HG03097 (cell line): ENCODE results near the gene PACRGL.
"Not testable (repeated sequence)": the region's sequence is repeated elsewhere in the genome, so short reads cannot be mapped to it uniquely, and the experiment has no call there.

Experiments used
- ATAC-seq: cut with Tn5 transposase; IDR thresholded peaks from one replicate; pipeline ENCODE4 v1.9.1; 2021; ENCODE audit not compliant: unreplicated experiment, low FRiP score

Gene PACRGL

DNA sequence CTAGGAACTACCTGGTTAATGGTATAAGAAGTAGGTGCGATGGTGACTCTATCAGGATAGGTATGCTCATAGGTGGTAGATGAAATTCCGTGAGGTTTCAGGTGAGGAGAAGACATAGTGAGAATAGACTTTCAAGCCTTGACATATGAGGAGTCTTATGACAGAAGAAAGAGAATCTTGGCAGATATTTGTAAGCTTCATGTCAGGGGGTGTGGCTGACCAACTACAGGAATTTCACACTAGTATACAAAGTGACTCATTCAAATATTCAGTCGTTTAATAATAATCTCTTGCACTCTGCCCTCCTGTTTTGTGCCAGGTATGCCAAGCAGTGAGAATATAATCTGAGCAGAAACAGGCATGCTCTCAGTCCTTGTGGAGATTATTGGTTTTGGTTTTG lies 22.8 kb downstream of the PACRGL start:
- no peak for ATAC-seq

DNA sequence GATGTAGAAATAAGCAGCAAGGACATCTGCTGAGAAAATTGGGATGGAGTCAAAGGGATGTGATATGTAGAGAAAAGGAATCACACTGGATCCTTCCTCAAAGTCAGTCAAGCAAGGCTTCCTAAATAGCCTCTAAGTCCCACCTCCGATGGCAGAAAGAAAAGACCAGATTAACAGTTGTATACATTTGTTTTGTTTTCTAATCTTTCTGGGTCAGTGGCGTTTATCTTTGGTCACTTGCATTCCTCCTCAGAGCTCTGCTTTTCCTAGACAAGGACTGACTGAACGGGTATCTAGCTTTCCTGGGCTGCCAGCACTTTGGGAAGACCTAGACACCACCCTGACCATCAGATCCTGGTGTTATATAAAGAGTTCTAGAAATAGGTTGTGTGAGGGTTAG lies 23.2 kb downstream of the PACRGL start:
- ATAC-seq, result no peak

DNA sequence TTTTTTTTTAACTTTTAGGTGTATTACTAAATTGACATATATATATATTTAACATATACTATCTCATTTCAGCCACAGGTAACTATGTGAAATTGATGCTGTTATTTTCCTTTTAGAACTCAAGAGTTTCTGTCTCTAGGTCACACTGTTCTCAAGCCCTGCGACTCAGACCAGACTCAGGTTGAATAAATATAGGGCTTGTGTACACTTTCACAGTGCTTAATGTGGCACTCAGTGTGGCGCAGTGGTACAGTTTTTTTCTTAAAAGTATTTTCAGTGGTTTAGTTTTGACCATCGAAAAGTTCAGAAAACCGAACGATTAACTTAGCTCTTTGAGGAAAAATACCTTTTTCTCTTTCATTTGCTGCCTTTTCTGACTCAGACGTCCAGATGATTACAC lies 24.7 kb downstream of the PACRGL start:
- ATAC-seq, result no peak

DNA sequence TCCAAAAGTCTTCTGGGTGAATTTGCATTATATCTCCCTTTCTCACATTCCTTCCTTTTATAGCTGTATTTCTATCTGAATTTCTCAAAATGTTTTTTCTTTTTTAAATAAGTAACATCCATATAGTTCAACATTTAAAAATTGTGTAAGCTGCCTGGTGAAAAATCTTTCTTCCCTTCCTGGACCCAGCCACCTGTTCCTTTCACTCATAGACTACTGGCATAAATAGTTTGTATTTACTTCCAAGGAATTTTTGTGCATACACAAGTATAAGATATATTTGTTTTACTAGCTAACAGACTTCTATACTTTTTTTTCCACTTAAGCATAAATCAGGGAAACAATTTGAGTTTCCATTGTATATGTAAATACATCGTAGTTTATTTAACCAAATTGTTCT lies 35.7 kb downstream of the PACRGL start:
- no peak for ATAC-seq

DNA sequence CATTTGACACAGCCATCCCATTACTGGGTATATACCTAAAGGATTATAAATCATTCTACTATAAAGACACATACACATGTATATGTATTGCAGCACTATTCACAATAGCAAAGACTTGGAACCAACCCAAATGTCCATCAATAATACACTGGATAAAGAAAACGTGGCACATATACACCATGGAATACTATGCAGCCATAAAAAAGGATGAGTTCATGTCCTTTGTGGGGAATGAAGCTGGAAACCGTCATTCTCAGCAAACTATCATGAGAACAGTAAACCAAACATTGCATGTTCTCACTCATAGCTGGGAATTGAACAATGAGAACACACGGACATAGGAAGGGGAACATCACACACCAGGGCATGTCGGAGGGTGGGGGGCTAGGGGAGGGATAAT lies 45.7 kb downstream of the PACRGL start:
- ATAC-seq, result not testable (repeated sequence)

DNA sequence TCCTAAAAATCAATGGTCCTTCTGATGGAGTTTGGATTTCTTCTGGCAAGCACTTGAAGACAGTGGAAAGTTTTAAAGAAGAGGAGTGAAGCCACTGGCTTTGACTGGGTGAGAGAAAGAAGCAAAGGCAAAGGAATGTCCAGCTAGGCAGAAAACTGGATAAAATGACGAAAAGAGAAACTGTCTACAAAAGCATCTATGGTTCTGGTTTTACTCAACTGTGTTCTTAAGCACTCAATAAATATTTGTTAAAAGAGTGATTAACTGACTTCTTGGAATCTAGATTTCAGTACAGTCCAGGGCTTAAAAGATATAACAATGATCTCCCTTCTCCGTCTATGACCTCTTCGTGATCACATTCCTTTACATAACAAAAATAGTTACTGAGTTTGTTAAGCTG lies 52.4 kb downstream of the PACRGL start:
- ATAC-seq, result no peak

DNA sequence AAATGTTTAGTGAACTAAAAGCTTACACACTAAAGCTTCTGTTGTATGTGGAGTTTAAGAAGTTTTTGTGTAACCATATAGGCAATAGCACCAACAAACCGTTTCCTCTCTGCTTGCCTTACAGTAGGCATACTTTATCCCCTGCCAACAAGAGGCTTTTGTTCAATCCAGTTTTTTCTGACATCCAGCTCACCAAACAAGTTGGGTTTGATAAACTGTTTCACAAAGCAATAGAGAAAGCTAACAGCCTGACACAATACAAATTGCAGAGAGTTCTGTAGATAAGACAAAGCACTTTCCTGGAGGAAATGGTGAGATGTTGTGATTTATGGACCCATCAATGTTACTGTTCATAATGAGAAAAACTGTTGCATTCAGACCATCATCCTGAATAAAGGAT lies 53.8 kb downstream of the PACRGL start:
- ATAC-seq, result no peak

DNA sequence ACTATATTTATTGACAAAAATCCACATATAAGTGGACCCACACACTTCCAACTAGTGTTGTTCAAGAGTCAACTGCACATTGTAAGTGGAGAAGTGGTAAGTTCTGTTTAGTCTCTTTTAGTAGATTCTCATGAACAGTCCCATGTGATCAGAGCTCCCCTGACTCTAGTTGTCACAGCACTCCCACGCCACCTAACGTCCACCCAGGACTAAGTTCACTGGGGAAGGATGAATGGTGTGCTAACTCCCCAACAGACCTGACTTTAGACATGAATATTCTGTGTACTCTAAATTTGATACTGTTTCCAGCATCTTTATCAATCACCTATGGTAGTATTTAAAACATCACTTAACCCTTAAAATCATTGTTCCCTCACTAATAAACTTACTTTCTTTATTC lies 59.8 kb downstream of the PACRGL start:
- no peak for ATAC-seq

DNA sequence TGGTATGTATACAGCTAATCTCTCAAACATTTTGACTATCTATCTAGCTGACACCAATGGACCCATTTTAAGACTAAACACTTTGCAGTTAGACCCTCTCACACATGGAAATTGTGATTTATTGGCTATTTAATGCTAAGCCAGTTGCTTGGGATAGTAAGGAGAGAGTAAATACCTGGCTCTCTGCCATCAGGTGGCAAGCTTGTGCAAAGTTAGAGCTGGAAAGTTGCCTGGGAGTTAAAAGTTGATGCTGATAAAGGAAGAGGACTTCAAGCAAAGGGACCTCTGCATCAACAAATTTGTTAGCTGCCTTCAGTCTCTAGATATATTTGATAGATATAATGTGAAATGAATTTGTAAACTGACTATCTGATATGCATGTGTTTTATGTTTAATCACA lies 61.1 kb downstream of the PACRGL start:
- no peak for ATAC-seq

DNA sequence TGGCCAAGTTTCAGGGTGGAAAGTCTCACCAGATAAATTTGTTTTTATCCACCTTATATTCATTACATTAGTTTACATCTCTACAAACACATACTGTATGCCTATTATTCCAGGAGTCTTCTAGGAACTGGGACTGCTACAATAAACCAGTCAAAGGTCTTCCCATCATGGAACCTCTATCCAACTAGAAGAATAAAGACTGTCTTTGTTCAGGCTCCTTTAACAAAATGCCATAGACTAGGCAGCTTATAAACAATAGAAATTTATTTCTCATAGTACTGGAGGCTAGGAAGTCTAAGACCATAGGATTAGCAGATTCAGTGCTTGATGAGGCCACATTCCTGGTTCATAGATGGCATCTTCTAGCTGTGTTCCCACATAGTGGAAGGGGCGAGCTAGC lies 61.6 kb downstream of the PACRGL start:
- no peak for ATAC-seq

DNA sequence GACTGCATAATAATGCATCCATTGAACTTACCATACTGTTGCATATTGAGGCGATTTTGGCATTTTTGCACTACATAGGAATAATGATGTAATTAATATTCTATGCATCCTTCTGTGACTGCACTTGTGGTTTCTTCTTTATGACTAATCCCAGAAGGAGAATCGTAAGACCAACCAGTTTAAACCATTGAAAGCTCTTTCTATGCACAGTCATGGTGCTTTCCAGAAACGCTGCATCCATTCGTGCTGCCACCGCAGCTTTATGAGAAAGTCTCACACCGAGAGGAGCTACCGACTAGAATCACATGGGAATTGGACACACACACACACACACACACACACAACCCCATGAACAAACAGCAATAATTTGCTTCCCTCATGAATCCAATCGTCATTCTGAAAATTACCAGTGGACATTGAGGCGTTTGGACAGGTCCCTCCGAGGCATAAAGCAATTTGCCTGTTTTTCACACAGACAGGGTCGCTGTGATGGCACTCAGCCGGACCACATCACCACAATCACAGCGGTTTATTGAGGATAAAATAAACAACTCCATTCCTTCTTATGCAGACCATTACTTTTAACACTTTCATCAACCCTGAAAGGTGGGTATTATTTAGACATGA lies 64.2 kb downstream of the PACRGL start:
- ATAC-seq, result no peak

DNA sequence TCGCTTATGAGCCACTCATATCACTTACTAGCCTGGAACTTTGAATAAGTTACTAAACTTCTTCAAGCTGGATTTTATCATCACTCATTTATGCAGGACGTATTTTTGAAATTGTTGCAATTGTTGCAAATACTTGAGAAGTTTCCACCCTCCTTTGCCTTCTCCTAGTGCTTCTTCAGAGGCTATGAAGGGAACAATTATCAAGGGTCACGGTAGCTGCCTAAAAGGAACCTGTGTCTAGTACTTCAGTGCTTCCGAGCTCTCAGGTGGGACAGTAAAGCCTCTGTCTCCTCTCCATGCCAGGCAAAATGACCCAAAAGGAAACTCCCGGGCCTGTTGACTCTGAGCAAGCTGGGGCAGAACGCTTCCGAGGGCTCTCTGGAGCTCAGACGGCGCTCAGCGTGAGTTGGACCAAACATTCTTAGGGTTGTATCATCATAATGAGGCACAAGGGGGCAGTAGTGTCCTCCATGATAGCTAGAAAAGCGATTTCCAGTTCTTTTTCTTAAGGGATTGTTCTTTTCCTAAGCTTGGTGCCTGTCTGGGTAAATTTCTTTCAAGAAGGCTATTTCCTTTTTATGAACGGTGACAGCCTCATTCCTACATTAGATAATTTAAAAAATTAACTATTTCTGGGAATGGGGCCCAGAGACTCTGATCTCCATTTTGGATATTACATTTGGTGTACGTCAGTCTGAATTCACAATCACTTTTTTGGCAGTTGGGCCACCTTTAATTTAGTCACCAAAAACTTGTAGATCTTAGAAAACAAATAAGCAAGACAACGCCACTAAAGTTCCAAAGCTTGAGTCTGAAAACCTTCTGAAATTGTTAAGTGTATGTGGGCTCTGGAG lies 73.1 kb downstream of the PACRGL start:
- peak; percentile 71 for ATAC-seq

DNA sequence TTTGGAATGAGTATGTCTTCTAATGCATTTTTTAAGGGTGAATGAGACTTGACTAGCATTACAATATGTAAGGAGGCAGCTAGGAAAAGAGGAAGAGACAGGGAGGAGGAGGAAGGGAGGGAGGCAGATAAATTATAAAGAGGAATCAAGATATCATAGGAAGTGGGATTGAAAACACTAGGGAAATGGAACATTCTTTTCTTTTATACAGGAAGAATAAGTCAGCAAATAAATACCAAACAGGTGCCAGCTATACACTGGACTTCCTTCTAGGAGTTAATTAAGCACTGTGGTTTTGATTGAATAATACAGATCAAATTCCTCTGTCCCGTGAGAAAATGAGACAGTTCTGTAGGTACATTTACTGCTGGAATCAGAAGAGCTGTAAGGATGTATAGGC lies 78.6 kb downstream of the PACRGL start:
- no peak for ATAC-seq

DNA sequence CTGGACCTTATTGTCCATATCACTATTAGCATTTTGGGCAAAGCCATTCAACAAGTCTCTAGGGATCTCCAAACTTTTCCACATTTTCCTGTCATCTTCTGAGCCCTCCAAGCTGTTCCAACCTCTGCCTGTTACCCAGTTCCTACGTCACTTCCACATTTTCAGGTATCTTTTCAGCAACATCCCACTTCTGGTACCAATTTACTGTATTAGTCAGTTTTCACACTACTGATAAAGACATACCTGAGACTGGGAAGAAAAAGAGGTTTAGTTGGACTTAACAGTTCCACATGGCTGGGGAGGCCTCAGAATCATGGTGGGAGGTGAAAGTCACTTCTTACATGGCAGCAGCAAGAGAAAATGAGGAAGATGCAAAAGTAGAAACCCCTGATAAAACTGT lies 82.9 kb downstream of the PACRGL start:
- ATAC-seq, result not testable (repeated sequence)

DNA sequence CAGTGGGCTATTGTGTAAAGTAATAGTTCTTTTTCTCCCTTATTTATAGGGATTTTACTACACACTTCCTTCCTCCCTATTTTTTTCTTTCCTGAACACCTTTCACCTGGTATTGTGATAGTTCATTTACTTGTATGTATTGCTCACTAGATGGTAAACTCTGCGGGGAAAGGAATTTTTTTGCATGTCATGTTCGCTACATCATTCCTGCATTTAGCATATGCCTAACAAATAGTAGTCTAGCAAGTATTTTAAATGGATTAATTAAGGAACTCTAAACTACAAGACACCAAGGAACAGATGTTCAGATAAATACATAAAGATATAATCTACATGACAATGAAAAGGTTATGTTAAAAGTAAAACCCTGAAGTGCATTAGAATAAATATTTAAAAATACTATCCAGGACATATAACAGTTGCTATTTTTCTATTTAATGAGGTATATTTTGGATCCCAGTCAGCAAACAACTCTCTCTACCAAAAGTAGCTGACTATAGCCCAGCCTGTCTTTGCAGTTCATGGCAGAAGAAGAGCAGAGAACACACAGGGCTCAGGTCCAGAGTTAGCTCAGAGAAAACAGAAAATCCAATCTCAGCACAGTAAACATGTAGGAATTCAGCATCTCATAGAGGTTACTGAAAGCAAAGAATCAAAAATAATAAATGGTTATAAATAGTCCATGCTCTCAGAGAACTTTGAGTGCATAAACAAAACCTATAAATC lies 87.8 kb downstream of the PACRGL start:
- ATAC-seq, result no peak
